MG63 (cell line): ENCODE measurements around the gene OPCML. TPM values are rescaled to one million over a fixed set of nuclear protein-coding genes. Genes with fewer than 3 reads are reported as not detected.
A peak's percentile ranks its signal among the peaks of the same experiment; 100 is the strongest.

ENCODE experiments used
- DNase-seq: peaks from one replicate; pipeline ENCODE4 v3.0.0-alpha.2; 2020
- H3K27me3 ChIP-seq: fragments of 250-450 bp; sonication (Bioruptor Pico); 2 replicates; pipeline ENCODE4 v1.5.1; 2020; ENCODE audit warnings: mild to moderate bottlenecking, moderate library complexity
- H3K36me3 ChIP-seq: fragments of 250-450 bp; sonication (Bioruptor Pico); 2 replicates; pipeline ENCODE4 v1.5.1; 2020; ENCODE audit warnings: mild to moderate bottlenecking, moderate library complexity
- H3K4me3 ChIP-seq: fragments of 250-450 bp; sonication (Bioruptor Pico); 2 replicates; pipeline ENCODE4 v1.5.1; 2020; ENCODE audit warnings: mild to moderate bottlenecking, moderate library complexity
- H3K9me3 ChIP-seq: fragments of 250-450 bp; sonication (Bioruptor Pico); 2 replicates; pipeline ENCODE4 v1.5.1; 2020; ENCODE audit warnings: mild to moderate bottlenecking, moderate library complexity
- total RNA-seq: library from RNA; depleted of rRNA; stranded (reverse); fragments of >200 nt; shearing (Covaris generic); gene quantifications from 2 replicates; pipeline ENCODE4 v1.2.3, GENCODE V29; 2014; ENCODE audit warnings: low replicate concordance

Gene OPCML
- total RNA-seq, 1 experiment from 2014 or later, result not detected

DNA sequence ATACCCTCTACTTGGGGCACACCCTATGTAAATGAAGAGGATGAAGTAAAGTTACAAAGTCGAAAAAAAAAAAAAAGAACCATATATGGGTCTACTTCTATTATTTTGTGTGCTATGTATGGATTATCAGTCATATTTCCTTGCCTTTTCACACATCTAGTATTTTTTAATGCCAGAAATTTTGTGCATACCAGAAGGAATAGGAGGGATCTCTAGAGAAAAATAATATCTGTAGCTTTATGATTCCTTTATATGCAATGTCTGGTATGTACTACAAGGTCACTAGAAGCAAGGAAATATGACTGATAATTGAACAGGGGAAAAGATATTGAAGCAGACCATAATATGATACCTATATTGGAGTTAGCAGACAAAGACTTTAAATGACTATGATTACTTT is 713.4 kb downstream of the OPCML start:
- Histone ChIP-seq H3K36me3 (no peaks in the 10 kb centered on the region), H3K9me3 (no peaks in the 10 kb centered on the region), H3K27me3 (no peaks in the 10 kb centered on the region), H3K4me3 (no peak overlapping the region)
- no peak for DNase-seq

DNA sequence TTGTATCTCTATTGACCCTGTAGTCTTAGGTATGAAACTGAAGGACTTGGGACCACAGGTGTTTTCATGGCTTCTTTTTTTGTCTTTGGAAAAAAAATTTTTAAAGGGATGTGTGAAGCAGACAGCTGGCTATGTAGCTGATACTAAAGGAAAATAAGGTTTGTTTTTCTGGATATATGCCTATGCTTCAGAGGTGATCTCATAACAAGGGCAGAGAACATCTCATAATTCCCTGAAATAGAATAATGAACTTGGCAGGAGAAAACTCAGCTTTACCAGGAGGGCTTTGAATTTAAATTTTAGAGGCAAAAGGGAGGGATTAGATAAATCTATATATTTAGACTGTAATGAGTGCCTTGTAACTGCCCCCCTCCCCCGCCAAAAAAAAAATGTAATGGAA is 714.9 kb downstream of the OPCML start:
- no peak overlapping the region for H3K4me3 ChIP-seq
- no peak for DNase-seq
- H3K27me3 ChIP-seq, result no peaks in the 10 kb centered on the region
- H3K9me3 ChIP-seq, result no peaks in the 10 kb centered on the region
- no peaks in the 10 kb centered on the region for H3K36me3 ChIP-seq

DNA sequence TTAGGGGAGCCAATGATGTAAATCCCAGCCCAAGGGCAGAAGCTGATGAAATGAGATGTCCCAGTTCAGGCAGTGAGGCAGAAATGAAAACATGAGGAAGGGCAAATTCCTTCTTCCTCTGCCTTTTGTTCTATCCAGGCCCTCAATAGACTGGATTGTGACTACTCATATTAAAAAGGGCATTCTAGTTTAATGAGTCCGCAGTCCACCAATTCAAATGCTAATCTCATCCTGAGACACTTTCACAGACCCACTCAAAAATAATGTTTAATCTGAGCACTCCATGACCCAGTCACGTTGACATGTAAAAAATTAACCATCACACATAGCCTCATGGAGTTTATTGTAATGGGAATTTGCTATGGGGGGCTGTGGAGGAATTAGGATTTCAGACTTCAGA is 717.9 kb downstream of the OPCML start:
- Histone ChIP-seq H3K4me3 (no peak overlapping the region), H3K27me3 (no peaks in the 10 kb centered on the region), H3K9me3 (no peaks in the 10 kb centered on the region), H3K36me3 (no peaks in the 10 kb centered on the region)
- DNase-seq, result no peak

DNA sequence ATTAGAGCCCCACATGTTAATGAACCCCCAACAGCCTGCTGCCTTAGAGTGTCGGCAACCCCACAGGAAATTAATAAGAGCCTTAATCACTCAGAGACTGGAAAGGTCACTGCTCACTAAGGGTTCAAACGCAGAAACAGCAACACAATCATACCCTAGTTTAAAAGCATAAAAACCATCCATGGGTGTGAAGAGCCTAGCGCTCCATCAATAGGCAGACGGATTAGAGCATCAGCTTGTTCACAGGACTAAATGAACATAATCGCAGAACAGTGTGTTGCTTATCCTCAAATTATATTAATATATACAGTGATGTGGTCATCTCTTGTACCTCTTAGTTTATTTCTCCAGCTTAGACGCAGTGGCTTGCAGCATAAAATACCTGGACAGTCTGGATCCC is 720.7 kb downstream of the OPCML start:
- Histone ChIP-seq H3K4me3 (no peak overlapping the region), H3K9me3 (no peaks in the 10 kb centered on the region), H3K27me3 (no peaks in the 10 kb centered on the region), H3K36me3 (no peaks in the 10 kb centered on the region)
- DNase-seq, result no peak

DNA sequence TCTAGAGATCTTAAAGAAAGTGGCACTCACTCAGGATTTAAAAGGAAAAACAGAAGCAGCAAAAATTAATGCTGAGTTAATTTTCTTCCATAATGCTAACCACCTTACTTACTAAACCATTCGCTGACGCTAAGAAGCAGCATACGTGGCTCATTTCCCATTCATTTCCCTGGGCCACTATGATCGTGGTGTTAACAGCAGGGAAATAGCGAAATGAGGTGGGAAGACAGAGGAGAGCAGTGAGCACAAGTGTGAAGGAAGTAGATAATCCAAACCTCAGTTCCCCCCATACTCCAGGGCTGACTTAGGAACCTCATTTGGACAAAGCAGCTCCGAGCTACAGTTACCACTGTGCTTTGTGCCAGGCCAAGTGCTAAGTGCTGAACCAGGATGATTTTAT is 723.2 kb downstream of the OPCML start:
- H3K27me3 ChIP-seq, result no peaks in the 10 kb centered on the region
- no peak for DNase-seq
- H3K9me3 ChIP-seq, result no peaks in the 10 kb centered on the region
- no peaks in the 10 kb centered on the region for H3K36me3 ChIP-seq
- H3K4me3 ChIP-seq, result no peak overlapping the region

DNA sequence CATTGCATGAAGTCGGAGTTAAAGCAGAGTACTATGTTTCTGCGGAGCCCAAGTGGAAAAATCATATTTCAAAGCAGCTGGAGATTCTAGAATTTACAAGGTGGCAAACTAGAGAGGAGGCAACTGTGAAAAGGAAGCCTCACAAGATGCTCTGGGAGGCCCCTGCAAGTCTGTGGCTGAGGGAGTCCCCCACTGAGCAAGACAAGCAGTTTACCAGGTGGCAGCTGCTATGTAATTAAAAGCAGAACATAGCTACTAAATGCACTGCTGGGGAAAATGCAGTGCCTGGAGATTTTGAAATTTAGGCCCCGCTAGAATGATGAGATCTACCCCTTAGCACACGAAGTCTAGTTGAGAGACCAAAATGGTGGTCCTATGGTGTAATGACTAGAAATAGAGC is 728.0 kb downstream of the OPCML start:
- Histone ChIP-seq H3K9me3 (no peaks in the 10 kb centered on the region), H3K4me3 (no peak overlapping the region), H3K27me3 (peaks cover 5% of the 10 kb centered on the region; the same call in 1 of the 2 replicates), H3K36me3 (no peaks in the 10 kb centered on the region)
- no peak for DNase-seq

DNA sequence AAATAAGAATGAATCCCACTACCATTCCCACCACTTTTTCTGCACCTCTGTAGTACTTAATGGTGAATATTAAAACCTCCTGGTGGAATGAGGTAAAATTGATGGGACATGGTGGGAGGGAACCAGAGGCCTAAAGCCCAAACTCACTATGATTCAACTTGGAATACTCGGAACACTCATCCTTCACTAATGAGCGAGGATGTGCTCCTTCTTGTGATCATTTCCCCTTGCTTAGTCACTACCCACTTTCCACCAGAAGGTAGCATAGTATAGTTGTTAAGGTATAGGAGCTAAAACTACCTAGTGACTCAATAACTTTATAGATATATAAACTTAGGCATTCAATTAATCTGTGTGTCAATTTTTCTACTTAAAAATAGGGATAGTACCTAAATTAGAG is 728.9 kb downstream of the OPCML start:
- no peak for DNase-seq
- Histone ChIP-seq H3K9me3 (no peaks in the 10 kb centered on the region), H3K36me3 (no peaks in the 10 kb centered on the region), H3K27me3 (peaks cover 5% of the 10 kb centered on the region; the same call in 1 of the 2 replicates), H3K4me3 (no peak overlapping the region)

DNA sequence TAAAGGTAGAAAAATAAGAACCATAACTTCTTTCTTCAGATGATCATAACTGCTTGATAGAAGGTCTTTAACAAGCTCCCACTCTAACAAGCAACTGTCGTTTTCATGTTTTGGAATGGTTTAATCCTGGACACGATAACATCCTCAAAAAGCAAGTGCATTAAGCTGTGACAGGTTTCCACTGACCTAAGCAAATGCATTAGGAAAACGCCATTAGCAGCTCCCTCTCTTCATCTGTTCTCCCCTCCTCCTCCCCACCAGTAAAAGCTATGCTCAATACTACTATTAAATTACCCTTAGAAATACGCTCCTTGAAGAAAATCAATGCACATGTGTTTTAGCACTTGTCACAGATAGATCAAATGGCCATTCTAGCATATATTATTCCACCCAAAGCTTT is 729.4 kb downstream of the OPCML start:
- Histone ChIP-seq H3K27me3 (peaks cover 5% of the 10 kb centered on the region; the same call in 1 of the 2 replicates), H3K36me3 (no peaks in the 10 kb centered on the region), H3K4me3 (no peak overlapping the region), H3K9me3 (no peaks in the 10 kb centered on the region)
- DNase-seq, result no peak

DNA sequence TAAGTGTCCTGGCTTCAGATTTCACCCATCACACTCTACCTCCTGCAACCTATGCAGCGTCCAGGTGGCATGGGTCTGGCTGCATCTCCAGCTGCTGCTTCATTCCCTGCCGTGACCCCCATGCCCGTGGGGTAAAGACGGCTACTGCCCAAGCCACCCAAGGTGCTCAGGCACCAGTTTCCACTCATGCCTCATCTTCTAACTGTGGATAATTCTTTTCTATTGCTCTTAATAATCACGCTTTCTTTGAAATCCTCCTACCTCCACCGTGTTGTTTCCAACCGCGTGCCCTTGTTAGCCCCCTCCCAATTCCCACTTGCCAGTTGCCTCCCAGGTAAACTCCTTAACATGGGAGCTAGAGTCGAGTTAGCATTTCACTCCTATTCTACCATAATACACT is 738.5 kb downstream of the OPCML start:
- Histone ChIP-seq H3K36me3 (no peaks in the 10 kb centered on the region), H3K27me3 (no peaks in the 10 kb centered on the region), H3K9me3 (no peaks in the 10 kb centered on the region), H3K4me3 (no peak overlapping the region)
- no peak for DNase-seq

DNA sequence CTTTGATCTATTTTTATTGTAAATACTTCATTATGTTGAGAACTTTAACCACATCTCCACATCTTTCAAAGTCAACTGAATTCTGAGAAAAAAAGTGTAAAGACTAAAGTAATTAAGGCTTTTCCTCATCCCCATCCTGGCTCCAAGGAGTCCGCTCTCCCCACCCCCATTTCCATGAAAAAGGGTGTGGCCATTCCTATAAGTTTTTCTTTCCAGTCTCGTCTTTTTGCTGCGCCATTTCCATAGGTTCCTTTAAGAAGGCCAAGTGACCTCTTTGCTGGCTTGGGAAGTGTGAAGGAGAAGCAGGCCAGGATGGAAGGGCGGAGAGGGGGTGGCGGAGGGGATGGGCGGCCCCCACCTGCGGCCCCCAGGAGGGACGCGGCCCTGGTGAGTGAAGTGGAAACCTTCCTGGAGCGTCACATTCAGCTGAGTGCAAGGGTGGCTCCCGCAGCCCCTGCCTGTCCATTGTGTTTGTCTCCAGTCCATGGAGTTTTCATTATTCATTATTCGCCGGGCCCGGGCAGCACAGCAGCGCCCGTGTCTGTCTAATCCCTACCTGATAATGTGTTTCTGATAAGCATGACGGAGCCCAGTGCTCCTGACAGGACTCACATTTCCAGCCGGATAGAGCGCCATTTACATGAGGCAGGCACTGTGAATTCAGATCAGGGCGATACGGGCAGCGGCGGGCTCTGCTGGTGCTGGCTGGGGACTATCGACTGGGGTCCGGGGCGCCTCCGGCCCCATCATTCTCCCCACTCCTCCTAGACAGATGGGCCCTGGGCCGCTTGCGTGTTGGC is 739.8 kb downstream of the OPCML start:
- no peaks in the 10 kb centered on the region for H3K36me3 ChIP-seq
- H3K9me3 ChIP-seq, result no peaks in the 10 kb centered on the region
- H3K4me3 ChIP-seq, result no peak overlapping the region
- DNase-seq, result no peak
- no peaks in the 10 kb centered on the region for H3K27me3 ChIP-seq

DNA sequence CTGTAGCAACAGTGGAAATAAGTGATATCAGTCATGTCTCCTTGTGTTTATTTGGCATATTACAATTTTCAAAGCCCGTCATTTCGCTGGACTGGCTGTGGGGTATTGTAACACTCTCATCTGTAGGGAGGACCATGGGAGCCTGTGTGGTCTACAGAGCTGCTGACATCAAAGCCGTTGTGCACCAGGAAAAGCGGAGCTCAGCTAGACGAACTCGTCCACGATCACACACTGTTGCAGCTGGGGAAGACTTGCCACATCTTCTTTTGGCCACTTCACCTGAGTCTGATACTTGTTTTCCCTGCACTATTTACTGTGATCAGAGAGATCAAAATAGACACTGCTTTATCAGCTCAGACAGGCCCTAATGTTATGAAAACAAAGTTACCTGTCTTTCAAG is 741.3 kb downstream of the OPCML start:
- Histone ChIP-seq H3K9me3 (no peaks in the 10 kb centered on the region), H3K36me3 (no peaks in the 10 kb centered on the region), H3K4me3 (no peak overlapping the region), H3K27me3 (no peaks in the 10 kb centered on the region)
- DNase-seq, result no peak

DNA sequence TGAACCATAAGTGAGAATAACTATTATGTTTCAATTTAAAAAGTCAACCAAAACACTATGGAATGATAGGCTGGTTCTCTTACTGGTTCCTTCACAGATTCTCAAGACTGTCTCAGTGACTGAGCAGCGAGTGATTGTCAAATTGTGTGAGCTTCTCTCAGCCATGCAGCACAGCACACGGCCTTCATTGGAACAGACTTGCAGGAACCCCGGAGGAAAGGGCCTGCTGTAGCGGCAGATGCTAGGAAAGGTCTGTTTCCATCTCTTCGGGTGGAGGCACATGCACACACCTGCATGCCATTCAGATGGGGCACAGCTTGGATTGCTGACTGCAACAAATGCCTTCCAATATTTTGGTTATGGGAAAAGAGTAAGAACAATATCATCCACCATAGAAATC is 741.8 kb downstream of the OPCML start:
- DNase-seq, result no peak
- Histone ChIP-seq H3K4me3 (no peak overlapping the region), H3K9me3 (no peaks in the 10 kb centered on the region), H3K36me3 (no peaks in the 10 kb centered on the region), H3K27me3 (no peaks in the 10 kb centered on the region)

DNA sequence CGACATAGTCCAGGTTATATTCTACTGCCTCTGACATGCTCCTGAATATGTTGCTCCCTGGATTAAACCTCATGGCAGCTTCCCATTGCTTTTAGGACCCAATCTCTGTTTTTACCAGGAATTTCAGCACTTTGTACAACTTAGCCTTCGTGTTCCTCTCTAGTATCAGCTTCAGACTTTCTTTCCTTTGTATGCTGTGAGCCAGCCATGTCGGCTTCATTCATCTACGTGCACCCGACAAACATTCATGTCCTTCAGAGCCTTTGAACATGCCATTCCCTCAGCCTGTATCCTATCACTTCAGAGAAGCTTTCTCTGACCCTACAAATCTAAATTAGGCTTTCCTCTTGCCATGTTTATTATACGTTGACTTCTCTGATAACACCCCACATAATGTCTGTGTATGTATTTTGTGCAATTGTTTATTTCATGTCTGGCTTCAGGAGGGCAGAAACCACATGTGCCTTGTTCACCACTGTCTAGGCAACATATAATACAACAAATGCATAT is 743.4 kb downstream of the OPCML start:
- Histone ChIP-seq H3K27me3 (no peaks in the 10 kb centered on the region), H3K4me3 (no peak overlapping the region), H3K9me3 (no peaks in the 10 kb centered on the region), H3K36me3 (no peaks in the 10 kb centered on the region)
- DNase-seq, result no peak

DNA sequence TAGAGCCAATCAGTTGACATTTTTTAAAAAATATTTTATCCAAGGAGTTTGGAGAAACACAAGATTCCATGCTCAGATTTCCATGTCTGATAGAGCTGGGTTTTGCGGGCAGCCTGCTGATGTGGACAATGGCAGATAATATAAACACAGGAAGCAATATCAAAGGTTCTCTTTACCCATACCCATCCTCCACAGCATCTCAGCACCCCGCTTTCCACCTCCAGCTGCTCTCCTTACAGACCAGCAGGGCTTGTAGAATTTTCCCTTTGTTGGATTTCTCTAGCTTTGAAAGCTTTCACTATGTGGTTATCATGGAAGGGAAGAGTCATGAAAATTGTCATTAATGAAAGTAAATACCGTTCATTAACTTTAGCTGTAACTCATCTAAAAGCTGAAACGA is 746.4 kb downstream of the OPCML start:
- H3K4me3 ChIP-seq, result no peak overlapping the region
- H3K9me3 ChIP-seq, result no peaks in the 10 kb centered on the region
- no peak for DNase-seq
- H3K36me3 ChIP-seq, result no peaks in the 10 kb centered on the region
- H3K27me3 ChIP-seq, result no peaks in the 10 kb centered on the region

DNA sequence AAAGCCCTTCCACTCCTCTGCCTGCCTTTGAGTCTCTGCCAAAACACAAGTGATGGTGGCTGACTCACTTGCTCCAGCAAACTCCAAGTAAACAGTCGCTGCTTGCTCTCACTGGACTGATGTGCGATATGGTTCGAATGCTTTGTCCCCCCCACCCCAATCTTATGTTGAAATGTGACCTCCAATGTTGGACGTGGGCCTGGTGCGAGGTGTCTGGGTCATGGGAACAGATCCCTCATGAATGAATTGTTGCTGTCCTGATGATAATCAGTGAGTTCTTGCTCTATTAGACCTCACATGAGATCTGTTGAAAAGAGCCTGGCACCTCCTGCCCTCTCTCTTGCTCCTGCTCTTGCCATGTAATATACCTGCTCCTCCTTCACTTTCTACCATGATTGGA is 747.9 kb downstream of the OPCML start:
- DNase-seq, result peak; percentile 11
- Histone ChIP-seq H3K9me3 (no peaks in the 10 kb centered on the region), H3K36me3 (no peaks in the 10 kb centered on the region), H3K27me3 (no peaks in the 10 kb centered on the region), H3K4me3 (no peak overlapping the region)

DNA sequence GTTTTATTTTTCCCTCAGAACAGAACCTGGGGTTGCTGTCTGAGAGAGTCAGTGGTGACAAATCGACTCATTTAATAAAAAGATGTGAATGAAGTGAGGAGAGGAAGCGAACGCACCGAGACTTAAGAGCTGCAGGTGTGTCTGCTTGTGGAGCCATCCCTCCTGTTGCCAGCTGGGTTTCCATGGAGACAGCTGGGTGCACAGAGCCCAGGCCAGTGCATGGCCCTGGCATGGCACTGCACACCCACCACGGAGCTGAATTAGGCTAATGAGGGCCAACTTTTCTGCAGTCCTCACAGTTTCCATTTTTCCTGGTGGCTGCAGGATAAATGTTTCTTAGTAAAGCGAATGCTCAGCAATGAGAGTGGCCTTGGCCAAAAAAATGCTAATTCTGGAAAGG is 750.2 kb downstream of the OPCML start:
- Histone ChIP-seq H3K4me3 (no peak overlapping the region), H3K36me3 (no peaks in the 10 kb centered on the region), H3K27me3 (no peaks in the 10 kb centered on the region), H3K9me3 (no peaks in the 10 kb centered on the region)
- DNase-seq, result no peak

DNA sequence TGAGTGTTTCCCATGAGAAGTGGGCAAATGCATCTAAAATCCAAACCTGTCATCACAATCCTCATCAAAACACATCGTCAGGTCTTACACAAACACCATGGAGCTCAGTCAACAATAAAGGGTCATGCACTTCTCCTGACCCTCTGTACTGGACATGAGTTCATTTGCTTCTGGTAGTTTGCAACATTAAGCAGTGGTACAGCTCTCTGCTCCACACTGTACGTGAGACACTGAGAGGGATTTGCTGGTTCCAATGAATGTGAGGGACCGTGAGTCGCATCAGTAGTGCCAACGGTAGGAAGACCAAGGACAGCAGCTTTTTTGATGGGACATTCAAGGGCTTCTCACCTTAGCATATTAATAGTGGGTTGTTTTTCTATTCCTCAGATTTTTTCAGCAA is 752.3 kb downstream of the OPCML start:
- DNase-seq, result no peak
- Histone ChIP-seq H3K27me3 (no peaks in the 10 kb centered on the region), H3K4me3 (no peak overlapping the region), H3K36me3 (no peaks in the 10 kb centered on the region), H3K9me3 (no peaks in the 10 kb centered on the region)

DNA sequence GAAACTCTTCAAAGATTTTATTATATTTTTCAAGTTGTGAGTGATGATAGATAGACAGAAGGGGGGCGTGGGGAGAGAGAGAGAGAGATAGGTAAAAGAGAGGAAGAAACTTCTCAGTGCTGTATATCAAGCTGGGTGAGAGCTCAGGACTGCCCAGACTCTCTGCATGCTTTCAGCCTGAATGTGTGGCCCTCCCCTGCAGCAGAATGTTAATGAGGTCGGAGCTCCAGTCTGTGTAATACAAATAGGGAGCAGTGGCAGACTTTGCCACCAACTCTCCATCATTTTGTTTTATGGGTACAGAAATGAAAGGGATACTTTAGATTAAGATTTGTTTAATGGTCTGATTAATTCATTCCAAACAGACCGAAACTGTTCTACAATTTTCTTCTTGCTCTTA is 752.8 kb downstream of the OPCML start:
- no peak overlapping the region for H3K4me3 ChIP-seq
- no peaks in the 10 kb centered on the region for H3K9me3 ChIP-seq
- DNase-seq, result no peak
- no peaks in the 10 kb centered on the region for H3K36me3 ChIP-seq
- no peaks in the 10 kb centered on the region for H3K27me3 ChIP-seq
